CD4-positive, alpha-beta T cell treated with Interleukin-6 at 100 ng/mL for 8 hours (primary cell): ENCODE data around the gene ANLN.
"Not testable (repeated sequence)": the region's sequence is repeated elsewhere in the genome, so short reads cannot be mapped to it uniquely, and the experiment has no call there.

Experiments used
- DNase-seq: peaks from one replicate; pipeline ENCODE4 v3.0.0-alpha.2; 2020; ENCODE audit warnings: mixed read lengths, low spot score

The ANLN gene

GRCh38 chr7:36466001-36466400 is 76.3 kb downstream of the ANLN start:
- not testable (repeated sequence) for DNase-seq

GRCh38 chr7:36468370-36469101 is 78.9 kb downstream of the ANLN start:
- DNase-seq, result no peak

GRCh38 chr7:36469236-36469635 is 79.6 kb downstream of the ANLN start:
- no peak for DNase-seq

GRCh38 chr7:36472141-36472729 is 82.6 kb downstream of the ANLN start:
- DNase-seq, result no peak

- DNase-seq, result peak; percentile 4
Measured at GRCh38 chr7:36473454-36474282, 84.0 kb downstream of the ANLN start.

GRCh38 chr7:36474283-36475010 is 84.8 kb downstream of the ANLN start:
- DNase-seq, result no peak

GRCh38 chr7:36475011-36475342 is 85.3 kb downstream of the ANLN start:
- no peak for DNase-seq

GRCh38 chr7:36475381-36475780 is 85.7 kb downstream of the ANLN start:
- DNase-seq, result no peak

GRCh38 chr7:36478745-36479144 is 89.1 kb downstream of the ANLN start:
- no peak for DNase-seq

- not testable (repeated sequence) for DNase-seq
Measured at GRCh38 chr7:36483853-36484252, 94.2 kb downstream of the ANLN start.

GRCh38 chr7:36484265-36484664 is 94.6 kb downstream of the ANLN start:
- DNase-seq, result no peak

GRCh38 chr7:36486336-36486735 is 96.7 kb downstream of the ANLN start:
- no peak for DNase-seq

GRCh38 chr7:36487756-36488336 is 98.2 kb downstream of the ANLN start:
- DNase-seq, result peak; percentile 59

GRCh38 chr7:36488672-36489071 is 99.0 kb downstream of the ANLN start:
- DNase-seq, result not testable (repeated sequence)

- DNase-seq, result no peak
Measured at GRCh38 chr7:36490419-36490830, 100.8 kb downstream of the ANLN start.

- no peak for DNase-seq
Measured at GRCh38 chr7:36491317-36491716, 101.7 kb downstream of the ANLN start.

- no peak for DNase-seq
Measured at GRCh38 chr7:36496576-36496975, 106.9 kb downstream of the ANLN start.

GRCh38 chr7:36497176-36497575 is 107.5 kb downstream of the ANLN start:
- DNase-seq, result not testable (repeated sequence)

- no peak for DNase-seq
Measured at GRCh38 chr7:36497775-36498174, 108.1 kb downstream of the ANLN start.
